Measurements from ENCODE around the gene CRHBP. TPM values are rescaled to one million over a fixed set of nuclear protein-coding genes. Genes with fewer than 3 reads are reported as not detected.

Gene CRHBP
- total and polyA plus RNA-seq, 2 experiments from 2014 or later = not detected

GRCh38 chr5:76971511-76971910, 18.7 kb downstream of the CRHBP start:
- Mint-ChIP-seq H3K4me1 (no peaks in the 10 kb centered on the region), H3K4me3 (no peak overlapping the region), H3K27me3 (ENCODE audit: insufficient read depth, low read depth, poor library complexity) (no peaks in the 10 kb centered on the region), H3K27ac (no peak overlapping the region), H3K9me3 (no peaks in the 10 kb centered on the region), H3K36me3 (ENCODE audit: low read depth) (no peaks in the 10 kb centered on the region)
- no peaks in the 10 kb centered on the region for H3K4me1 ChIP-seq (ENCODE audit: insufficient read depth)
- no peaks in the 10 kb centered on the region for H3K36me3 ChIP-seq (ENCODE audit: insufficient read depth)
- no peak overlapping the region for H3K4me3 ChIP-seq
- no peaks in the 10 kb centered on the region for H4K20me1 ChIP-seq (replicated peaks; ENCODE audit: insufficient read depth)
- H3K27ac ChIP-seq (ENCODE audit: low read depth) = no peak overlapping the region
- no peaks in the 10 kb centered on the region for H3K9me2 ChIP-seq (ENCODE audit: insufficient read depth)
- no peaks in the 10 kb centered on the region for H3K27me3 ChIP-seq (ENCODE audit: insufficient read depth)
- DNase-seq (ENCODE audit: low spot score) (no peak), ATAC-seq (no peak)
- H3F3A ChIP-seq (replicated peaks; ENCODE audit: low read depth) = no peaks in the 10 kb centered on the region
- no peak overlapping the region for H2AFZ ChIP-seq
- TF ChIP-seq ZNF331 (CRISPR knock-in tag; IDR thresholded peaks at IDR 0.05; ENCODE audit: low read depth) (no peak), ZNF462 (CRISPR knock-in tag; IDR thresholded peaks at IDR 0.05) (no peak), JUNB (IDR thresholded peaks at IDR 0.05; ENCODE audit: unreplicated experiment) (no peak), EZH2 (IDR thresholded peaks at IDR 0.05; ENCODE audit: low read depth, unreplicated experiment) (no peak), ETS1 (IDR thresholded peaks at IDR 0.05) (no peak), REST (IDR thresholded peaks at IDR 0.05; ENCODE audit: unreplicated experiment) (no peak), STAT1 (IDR thresholded peaks at IDR 0.05; ENCODE audit: unreplicated experiment) (no peak), ZNF114 (CRISPR knock-in tag; IDR thresholded peaks at IDR 0.05) (no peak), NANOG (IDR thresholded peaks at IDR 0.05; ENCODE audit: borderline replicate concordance) (no peak), POLR2AphosphoS5 (IDR thresholded peaks at IDR 0.05; ENCODE audit: low read depth) (no peak), EZH2phosphoT487 (IDR thresholded peaks at IDR 0.05; ENCODE audit: unreplicated experiment) (no peak), CREB1 (CRISPR knock-in tag; IDR thresholded peaks at IDR 0.05; ENCODE audit: low read depth) (no peak), CTCF (conservative IDR thresholded peaks at IDR 0.05; ENCODE audit: low read depth in 2 of 2) (no peak)
- no peak overlapping the region for H3K4me2 ChIP-seq
- H3K79me2 ChIP-seq (replicated peaks; ENCODE audit: insufficient read depth) = no peaks in the 10 kb centered on the region
